Measurements from ENCODE around the gene CKAP5.

DNA sequence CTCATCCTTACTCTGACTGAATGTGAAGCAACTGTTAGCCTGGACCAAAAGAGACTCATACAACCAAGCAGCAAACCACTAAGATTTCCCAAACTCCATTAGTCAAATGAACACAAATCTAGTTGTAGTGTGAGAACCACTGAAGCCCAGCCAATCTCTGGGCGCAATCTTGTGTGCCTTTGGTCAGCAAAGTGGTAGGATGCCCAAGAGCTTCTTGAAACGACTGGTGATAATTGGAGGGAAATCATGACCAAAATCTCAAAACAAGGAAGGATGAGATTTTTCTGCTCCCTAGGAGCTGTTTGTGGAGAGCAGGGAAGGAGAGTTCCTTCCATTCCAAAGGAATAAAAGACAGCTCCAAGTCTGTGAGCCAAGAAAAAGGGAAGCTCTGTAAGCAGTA is 103.0 kb downstream of the CKAP5 start:
- TF ChIP-seq, protein P1, sequence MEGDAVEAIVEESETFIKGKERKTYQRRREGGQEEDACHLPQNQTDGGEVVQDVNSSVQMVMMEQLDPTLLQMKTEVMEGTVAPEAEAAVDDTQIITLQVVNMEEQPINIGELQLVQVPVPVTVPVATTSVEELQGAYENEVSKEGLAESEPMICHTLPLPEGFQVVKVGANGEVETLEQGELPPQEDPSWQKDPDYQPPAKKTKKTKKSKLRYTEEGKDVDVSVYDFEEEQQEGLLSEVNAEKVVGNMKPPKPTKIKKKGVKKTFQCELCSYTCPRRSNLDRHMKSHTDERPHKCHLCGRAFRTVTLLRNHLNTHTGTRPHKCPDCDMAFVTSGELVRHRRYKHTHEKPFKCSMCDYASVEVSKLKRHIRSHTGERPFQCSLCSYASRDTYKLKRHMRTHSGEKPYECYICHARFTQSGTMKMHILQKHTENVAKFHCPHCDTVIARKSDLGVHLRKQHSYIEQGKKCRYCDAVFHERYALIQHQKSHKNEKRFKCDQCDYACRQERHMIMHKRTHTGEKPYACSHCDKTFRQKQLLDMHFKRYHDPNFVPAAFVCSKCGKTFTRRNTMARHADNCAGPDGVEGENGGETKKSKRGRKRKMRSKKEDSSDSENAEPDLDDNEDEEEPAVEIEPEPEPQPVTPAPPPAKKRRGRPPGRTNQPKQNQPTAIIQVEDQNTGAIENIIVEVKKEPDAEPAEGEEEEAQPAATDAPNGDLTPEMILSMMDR (optimal IDR thresholded peaks at IDR 0.05 in 1 of 3, IDR thresholded peaks at IDR 0.05 in 1 of 3, conservative IDR thresholded peaks at IDR 0.05 in 1 of 3; ENCODE audit: extremely low read depth in 1 of 3, insufficient read depth in 2 of 3, low read length in 3 of 3): no peak
- TF ChIP-seq EZH2 (IDR thresholded peaks at IDR 0.05; ENCODE audit: low read length): no peak
